GM19452 (cell line): Measurements from ENCODE around the gene MARVELD2.
A peak's percentile ranks its signal among the peaks of the same experiment; 100 is the strongest.
"Not testable (repeated sequence)": the region's sequence is repeated elsewhere in the genome, so short reads cannot be mapped to it uniquely, and the experiment has no call there.

Experiments
- ATAC-seq: cut with Tn5 transposase; IDR thresholded peaks from one replicate; pipeline ENCODE4 v1.9.1; 2021; ENCODE audit not compliant: unreplicated experiment

Gene MARVELD2, protein sequence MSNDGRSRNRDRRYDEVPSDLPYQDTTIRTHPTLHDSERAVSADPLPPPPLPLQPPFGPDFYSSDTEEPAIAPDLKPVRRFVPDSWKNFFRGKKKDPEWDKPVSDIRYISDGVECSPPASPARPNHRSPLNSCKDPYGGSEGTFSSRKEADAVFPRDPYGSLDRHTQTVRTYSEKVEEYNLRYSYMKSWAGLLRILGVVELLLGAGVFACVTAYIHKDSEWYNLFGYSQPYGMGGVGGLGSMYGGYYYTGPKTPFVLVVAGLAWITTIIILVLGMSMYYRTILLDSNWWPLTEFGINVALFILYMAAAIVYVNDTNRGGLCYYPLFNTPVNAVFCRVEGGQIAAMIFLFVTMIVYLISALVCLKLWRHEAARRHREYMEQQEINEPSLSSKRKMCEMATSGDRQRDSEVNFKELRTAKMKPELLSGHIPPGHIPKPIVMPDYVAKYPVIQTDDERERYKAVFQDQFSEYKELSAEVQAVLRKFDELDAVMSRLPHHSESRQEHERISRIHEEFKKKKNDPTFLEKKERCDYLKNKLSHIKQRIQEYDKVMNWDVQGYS

DNA sequence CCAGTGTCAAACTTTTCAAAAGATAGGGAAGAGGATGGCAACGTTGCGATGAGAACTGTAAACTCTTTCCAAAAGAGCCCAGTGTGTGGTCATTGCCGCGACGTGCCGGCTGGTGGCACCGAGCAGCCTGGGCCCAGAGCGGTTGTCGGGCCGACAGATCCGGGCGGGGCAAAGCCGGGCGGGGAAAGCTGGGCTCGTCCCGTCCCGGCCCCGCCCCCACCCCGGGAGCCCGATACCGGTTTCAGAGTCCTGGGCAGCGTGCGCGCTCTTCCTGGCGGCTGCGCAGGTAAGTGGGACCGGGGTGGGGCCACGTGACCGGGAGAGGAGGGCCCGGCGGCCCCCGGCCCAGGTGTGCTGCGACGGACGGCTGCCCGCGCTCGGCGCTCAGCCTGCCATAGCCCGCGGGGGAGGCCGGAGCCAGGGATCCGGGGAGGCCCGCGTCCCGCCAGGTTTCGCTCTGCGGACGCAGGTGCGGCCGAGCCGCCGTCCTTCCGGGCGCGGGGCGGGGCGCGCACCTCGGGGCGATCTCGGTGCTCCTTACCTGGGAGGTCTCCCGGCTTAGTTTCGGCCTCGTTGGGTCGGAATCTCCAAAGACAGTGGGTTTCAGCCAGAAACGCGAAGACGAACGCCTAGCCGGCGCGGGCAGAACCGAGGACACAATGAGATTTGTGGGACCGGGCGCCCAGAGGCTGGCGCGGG lies at the start of gene MARVELD2:
Gene MARVELD2 (plus strand): TSS at position 232 of the 699 bp plus-strand sequence. CDS start 4,270 bp downstream, outside the sequence.
- ATAC-seq = peak; percentile 74

DNA sequence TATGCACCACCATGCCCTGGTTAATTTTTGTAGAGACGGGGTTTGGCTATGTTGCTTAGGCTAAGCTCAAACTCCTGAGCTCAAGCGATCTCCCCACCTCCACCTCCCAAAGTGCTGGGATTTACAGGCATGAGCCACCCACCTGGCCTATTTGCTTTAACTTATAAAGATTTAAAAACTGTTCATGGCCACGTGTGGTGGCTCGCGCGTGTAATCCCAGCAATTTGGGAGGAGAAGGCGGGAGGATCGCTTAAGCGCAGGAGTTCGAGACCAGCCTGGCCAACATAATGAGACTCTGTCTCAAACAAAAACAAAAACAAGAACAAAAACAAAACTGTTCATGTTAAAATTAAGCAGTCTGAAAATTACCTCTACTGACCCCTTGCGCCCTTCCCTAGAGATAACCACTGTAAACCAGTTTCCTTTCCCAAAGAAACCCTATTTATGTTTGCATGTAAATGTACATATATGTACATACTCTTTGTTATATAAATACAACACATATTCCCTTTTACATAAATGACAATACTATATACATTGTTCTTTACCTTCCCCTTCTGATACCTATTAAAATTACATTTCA lies 47.1 kb upstream of the MARVELD2 start:
- no peak for ATAC-seq

DNA sequence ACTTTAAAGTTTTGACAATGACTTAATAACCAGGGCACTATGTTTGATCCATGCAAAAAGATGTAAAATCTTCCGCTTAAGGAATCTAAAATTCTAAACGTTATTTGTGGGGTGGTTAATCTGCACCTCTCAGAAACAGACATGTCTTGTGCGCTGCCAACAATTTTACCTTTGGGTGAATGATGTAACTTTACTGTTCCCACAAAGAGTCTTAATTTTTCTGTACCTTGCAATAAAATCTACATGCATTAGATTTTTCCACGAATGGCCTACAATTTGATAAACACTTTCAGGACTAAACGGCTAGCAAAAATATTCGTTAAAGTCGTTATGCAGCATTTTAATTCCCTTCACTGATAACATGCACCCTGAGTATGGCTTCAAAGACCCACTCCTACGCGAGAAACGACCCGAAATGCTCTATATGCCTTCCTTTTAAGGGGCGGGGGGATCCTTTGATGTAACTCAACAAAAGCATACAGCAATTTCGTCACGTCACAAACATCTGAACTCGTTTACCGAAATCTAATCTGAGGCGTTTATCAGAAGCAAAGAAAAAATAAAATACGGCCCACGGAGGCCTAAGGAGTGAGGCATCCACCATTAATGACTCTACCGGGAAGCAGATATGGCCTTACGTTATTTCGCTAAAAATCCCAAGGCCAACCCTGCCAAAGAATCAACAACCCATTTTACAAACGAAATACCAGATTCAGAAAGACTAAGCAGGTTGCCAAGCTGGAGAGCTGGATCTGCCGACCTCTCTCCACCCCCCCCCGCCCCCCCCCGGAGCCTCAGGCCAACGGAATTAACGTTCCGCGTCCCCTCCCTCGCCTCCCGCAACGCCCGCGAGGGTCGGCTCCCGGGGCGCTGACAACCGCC lies 46.2 kb upstream of the MARVELD2 start:
- ATAC-seq = peak; percentile 23

DNA sequence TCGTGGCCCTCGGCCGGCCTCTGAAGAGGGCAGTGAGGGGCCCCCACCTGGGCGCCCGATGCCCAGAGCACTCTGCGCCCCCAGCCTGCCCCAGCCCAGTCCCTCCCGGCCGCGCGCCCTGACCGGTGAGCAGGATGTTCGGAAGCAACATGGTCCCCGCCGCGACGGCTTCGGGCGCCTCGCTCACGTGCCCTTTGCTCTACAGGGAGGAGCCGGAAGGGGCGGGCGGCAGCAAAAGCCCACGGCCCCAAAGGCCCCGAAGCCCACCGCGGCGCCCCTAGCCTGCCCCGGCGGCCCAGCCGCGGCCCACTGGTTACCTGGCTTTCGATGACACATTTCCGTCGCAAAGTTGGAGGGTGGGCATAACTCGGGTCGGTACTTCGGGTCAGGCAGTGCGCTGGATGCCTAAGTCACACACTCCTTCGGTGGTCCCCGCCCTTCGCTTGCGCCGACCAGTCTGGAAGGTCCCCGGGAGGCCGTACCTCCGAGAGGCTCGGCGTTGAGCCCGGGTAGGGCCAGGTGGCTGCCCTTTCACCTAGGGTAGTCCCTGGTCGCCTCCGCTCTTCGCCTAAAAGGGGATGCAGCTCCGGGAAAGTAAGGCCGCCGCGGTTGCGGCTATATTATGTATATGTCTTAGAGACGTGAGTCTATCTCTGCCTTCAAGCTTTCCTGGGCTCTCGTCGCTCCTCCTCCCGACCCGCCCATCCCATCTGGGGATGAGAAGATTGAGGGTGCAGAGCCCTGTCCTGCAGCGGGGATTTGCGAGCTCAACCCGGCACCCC lies 45.4 kb upstream of the MARVELD2 start, which contains the start of the genes AK6, RAD17 and TAF9:
Gene AK6 (minus strand): TSS at position 181 of the 782 bp plus-strand sequence. CDS start 30 bp downstream, at position 151.
Gene RAD17 (plus strand): TSS at position 479 of the 782 bp plus-strand sequence. CDS start 2,391 bp downstream, outside the sequence.
Gene TAF9 (minus strand): TSS at position 181 of the 782 bp plus-strand sequence. CDS start 3,783 bp downstream, outside the sequence.
- ATAC-seq = peak; percentile 94

DNA sequence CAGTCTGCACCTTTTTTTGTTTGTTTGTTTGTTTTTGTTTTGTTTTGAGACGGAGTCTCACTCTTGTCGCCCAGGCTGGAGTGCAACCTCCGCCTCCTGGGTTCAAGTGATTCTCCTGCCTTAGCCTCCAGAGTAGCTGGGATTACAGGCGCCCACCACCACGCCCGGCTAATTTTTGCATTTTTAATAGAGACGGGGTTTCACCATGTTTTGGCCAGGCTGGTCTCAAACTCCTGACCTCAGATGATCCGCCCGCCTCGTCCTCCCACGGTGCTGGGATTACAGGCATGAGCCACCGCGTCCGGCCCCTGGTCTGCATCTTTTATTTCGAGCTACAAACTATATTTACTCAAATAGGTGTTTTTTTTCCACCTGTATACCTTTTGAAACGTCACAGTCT lies 44.6 kb upstream of the MARVELD2 start:
- ATAC-seq = not testable (repeated sequence)

DNA sequence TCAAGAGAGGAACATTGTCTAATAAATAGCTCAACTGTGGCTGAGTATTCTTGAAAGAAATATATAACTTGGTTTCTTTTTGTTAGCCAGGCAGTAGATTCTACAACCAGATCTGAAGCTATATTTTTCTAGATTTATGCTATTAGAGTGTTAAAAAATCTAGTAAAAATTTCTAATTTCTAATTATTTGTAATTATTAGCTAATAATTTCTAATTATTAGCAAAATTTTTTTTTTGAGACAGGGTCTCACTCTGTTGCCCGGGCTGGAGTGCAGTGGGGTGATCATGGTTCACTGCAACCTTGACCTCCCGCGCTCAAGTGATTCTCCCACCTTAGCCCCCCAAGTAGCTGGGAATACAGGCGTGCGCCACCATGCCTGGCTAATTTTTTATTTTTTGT lies 42.5 kb upstream of the MARVELD2 start:
- ATAC-seq = no peak

DNA sequence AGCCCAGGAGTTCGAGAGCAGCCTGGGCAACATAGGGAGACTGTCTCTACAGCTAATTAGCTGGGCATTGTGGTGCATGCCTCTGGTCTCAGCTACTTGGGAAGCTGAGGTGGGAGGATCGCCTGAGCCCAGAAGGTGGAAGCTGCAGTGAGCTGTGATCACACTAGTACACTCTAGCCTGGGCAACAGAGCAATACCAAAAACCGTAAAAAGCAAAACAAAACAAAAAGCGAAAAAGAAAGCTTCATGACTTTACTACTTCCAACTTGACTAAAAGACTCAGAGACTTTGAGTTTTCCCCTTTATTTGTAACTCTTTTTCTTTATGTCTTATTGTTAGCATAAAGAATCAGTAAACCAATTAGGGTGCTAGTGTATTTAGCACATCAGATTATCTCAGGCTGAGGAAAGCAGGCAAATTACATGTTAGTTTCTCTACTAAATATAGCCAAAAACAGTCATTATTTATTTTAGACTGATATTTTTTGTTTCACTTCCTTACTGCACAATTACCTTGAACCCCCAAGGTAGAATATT lies 39.9 kb upstream of the MARVELD2 start:
- peak; percentile 71 for ATAC-seq

DNA sequence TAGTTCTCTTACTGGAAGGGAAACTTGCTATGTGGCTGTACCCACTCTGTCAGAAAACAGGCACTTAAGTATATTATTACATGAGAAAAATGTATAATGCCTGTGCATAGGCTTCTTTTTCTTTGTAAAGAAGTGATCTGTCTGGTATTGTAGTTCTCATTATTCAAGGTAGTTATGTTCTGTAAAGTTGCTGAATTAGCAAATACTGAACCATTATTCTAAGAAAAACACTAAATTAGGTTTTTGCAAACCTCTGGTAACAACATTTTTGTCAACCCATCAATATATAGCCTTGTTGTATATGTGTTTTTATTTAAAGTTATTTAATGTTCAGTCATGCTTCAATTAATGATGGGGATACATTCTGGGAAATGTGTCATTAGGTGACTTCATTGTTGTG lies 36.5 kb upstream of the MARVELD2 start:
- no peak for ATAC-seq

DNA sequence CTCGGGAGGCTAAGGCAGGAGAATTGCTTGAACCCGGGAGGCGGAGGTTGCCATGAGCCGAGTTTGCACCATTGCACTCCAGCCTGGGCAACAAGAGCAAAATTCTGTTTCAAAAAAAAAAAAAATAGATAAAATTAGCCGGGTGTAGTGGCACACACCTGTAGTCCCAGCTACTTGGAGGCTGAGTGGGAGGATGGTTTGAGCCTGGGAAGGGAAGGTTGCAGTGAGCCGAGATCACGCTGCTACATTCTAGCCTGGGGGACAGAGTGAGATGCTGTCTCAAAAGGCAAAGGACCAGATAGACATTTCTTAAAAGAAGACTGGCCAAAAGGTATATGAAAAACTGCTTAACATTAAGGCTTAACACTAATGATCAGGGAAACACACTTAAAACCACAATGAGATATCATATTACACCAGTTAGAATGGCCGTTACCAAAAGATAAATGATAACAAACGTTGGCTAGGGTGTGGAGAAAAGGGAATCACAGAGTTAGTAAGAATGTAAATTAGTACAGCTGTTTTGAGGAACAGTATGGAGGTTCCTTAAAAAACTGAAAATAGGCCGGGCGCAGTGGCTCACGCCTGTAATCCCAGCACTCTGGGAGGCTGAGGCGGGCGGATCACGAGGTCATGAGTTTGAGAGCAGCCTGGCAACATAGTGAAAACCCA lies 10.1 kb upstream of the MARVELD2 start:
- ATAC-seq = no peak

DNA sequence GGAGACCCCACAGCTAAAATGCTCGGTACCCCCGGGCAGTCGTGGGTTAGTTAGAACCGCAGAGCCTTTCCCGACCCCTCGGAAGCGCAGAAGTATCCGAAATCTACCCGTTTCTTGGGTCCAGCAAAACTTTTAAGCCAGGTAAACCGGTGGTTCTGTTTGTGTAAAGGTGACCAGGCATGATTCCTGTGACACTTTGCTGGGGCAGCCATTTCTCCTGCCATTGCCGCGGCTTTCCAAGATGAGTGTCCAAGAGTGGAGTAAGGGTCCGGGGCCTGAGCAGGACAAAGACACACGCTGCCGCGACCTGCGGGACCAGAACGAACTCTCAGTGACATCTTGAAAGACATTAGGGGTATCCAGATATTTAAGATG lies 655 bp downstream of the MARVELD2 start:
- ATAC-seq = no peak

DNA sequence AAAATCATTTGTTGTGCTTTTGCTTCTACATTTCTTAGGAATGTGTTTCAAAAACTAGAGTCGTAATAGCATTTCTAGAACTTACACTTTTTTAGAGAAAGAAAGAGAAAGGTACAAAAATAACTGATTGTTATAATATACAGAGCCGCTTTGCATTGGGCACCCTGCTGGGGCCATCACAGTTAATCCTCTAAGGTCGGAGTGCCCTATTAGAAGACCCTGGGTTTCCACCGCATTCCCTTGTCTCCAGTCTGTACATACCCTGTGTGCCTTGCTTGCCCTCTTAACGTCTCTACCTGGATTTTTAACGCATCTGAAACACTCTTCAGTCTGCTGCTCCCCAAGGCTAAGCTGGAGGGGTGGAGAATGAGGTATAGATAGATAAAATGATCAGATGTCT lies 1.3 kb downstream of the MARVELD2 start:
- no peak for ATAC-seq

DNA sequence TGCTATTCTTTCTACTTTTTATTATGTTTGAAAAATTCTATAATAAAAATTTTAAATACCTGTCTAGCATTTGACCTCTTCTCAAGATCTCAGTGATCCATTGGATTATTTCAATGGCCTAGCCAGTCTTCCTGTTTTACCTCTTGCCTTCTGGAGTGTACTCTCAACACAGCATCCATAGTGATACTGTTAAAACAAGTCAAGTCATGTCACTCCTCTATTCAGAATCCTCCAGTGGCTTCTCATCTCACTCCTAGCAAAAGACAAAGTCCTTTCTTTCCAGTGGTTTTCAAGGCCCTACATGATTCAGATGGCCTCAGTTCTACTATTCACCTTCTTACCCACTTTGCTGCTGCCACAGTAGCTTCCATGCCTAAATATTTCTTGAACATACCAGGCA lies 1.8 kb downstream of the MARVELD2 start:
- no peak for ATAC-seq

DNA sequence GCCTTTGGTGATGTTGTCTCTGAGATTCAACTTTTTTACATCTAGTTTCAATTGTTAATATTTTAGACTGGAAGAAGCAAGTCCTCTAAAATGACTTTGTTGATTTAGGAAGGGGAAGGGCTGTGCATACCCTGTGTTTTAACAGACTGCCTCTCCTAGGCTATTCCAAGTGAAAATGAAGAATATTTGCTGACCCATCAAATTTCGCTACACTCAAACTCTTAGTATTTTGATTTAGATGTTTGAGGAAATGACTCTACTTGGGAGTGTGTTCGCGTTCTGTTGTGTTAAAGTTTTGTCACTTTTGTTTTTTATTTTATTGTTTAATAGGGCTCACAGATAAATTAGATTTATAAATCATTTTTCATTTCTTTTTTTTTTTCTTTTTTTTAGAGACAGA lies 3.6 kb downstream of the MARVELD2 start:
- no peak for ATAC-seq

DNA sequence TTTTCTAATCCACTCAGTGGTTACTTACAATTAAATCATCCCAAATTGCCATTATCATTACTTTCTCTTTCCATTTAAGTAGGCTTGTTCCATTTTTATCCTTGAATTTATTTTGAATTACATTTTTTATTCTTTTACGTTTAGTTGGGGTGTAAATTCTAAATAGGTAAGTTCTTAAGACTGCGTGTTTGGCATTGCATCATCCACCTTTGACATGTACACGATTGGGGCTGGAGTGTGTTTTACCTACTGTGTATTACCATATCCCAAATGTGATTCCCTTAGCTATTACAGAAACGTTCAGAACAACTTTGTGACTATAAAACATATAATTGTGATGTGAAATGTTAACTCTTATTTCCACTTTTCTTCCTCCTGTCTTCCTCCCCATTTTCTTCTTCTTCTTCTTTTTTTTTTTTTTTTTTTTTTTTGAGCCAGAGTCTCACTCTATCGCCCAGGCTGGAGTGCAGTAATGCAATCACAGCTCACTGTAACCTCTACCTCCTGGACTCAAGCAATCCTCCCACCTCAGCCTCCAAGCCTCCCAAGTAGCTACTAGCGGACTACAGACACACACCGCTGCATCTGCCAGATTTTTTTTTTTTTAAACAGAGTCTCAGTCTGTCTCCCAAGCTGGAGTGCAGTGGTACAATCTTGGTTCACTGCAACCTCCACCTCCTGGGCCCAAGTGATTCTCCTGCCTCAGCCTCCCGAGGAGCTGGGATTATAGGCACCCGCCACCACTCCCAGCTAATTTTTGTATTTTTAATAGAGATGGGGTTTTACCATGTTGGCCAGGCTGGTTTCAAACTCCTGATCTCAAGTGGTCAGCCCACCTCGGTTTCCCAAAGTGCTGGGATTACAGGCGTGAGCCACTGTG lies 16.7 kb downstream of the MARVELD2 start:
- no peak for ATAC-seq

DNA sequence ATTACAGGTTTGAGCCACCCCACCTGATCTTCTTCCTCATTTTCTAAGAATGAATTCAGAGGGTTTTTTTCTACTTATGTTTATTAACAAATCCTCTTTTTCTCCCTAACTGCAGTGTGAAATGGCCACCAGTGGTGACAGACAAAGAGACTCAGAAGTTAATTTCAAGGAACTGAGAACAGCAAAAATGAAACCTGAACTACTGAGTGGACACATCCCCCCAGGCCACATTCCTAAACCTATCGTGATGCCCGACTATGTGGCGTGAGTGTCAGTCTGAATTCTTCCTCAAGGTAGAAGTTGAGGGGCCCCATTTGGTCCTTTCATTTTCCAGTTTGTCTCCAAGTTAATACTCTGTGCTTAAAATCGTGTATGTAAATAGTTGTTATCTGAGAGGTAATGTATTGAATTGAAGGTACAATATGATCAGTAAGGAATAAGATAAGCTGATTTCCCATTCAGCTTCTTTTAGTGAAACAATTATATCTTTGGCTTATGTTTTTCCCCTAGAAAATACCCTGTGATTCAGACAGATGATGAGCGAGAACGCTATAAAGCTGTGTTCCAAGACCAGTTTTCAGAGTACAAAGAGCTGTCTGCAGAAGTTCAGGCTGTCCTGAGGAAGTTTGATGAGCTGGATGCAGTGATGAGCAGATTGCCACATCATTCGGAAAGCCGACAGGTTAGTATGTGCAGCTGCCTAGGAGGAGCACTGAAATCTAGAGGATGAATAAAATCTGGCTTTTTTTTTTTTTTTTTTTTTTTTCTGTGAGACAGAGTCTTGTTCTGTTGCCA lies 17.7 kb downstream of the MARVELD2 start:
- peak; percentile 68 for ATAC-seq

DNA sequence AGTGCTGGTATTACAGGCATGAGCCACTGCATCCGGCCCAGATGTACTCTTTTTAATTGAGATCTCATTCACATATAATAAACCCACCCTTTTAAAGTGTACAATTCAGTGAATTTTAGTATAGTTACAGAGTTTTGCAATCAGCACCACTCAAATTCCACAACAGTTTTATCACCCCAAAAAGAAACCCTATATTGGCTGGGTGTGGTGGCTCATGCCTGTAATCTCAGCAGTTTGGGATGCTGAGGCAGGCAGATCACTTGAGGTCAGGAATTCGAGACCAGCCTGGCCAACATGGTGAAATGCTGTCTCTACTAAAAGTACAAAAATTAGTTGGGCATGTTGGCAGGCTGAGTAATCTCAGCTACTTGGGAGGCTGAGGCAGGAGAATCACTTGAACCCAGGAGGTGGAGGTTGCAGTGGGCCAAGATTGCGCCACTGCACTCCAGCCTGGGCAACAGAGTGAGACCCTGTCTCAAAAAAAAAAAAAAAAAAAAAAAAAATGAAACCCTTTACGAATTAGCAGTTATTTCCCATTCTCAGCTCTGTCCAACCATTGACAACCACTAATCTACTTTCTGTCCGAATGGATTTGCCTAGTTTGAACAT lies 20.5 kb downstream of the MARVELD2 start:
- ATAC-seq = not testable (repeated sequence)
